PC-3 (cell line): ENCODE measurements around the gene TAOK3. TPM values are rescaled to one million over a fixed set of nuclear protein-coding genes. Genes with fewer than 3 reads are reported as not detected.
A peak's percentile ranks its signal among the peaks of the same experiment; 100 is the strongest.

Experiments used
- ATAC-seq: fragments of 200-7000 bp; cut with Tn5 transposase; 2 replicates; pipeline ENCODE4 v1.9.1; 2020; ENCODE audit warnings: mild to moderate bottlenecking, moderate library complexity
- BruUV-seq: library from RNA; stranded (reverse); fragments of 400-500 nt; replicated peaks from 2 replicates; lab custom pipeline; 2021; lab: Mats Ljungman, UMichigan
- CTCF ChIA-PET: fragments of 300-600 bp; sonication (Branson Sonifier 250); formaldehyde crosslinking; loops from one replicate; lab custom pipeline; 2022; ENCODE audit warnings: antibody characterized with exemption; lab: Charles Lee
- POLR2A ChIA-PET: fragments of 300-600 bp; sonication (Branson Sonifier 250); formaldehyde crosslinking; loops from one replicate; lab custom pipeline; 2022; ENCODE audit warnings: antibody characterized with exemption; ENCODE audit not compliant: unreplicated experiment; lab: Charles Lee
- DNase-seq: peaks from one replicate; pipeline ENCODE4 v3.0.0-alpha.2; 2015
- H2AFZ ChIP-seq: fragments of 300-600 bp; sonication (generic); 2 replicates; pipeline ENCODE4 v1.6.0; 2016; ENCODE audit warnings: antibody characterized with exemption, low read length
- H3F3A ChIP-seq: fragments of 300-600 bp; sonication (generic); one replicate; pipeline ENCODE4 v1.6.0; 2017; ENCODE audit warnings: antibody characterized with exemption, low read length, control low read depth, mild to moderate bottlenecking; ENCODE audit not compliant: unreplicated experiment
- H3K27ac ChIP-seq: fragments of 300-600 bp; sonication (generic); 2 replicates; pipeline ENCODE4 v1.5.1; 2016; ENCODE audit warnings: mild to moderate bottlenecking, low read length
- H3K27me3 ChIP-seq: fragments of 300-600 bp; sonication (generic); 2 replicates; pipeline ENCODE4 v1.6.1; 2016; ENCODE audit warnings: low read length, mixed read lengths
- H3K36me3 ChIP-seq: fragments of 300-600 bp; sonication (generic); 2 replicates; pipeline ENCODE4 v1.6.1; 2016; ENCODE audit warnings: low read depth, mixed run types, low read length, mixed read lengths
- H3K4me1 ChIP-seq: fragments of 300-600 bp; sonication (generic); 2 replicates; pipeline ENCODE4 v1.5.1; 2016; ENCODE audit warnings: low read length; ENCODE audit not compliant: insufficient read depth
- H3K4me2 ChIP-seq: fragments of 300-600 bp; sonication (generic); 2 replicates; pipeline ENCODE4 v1.6.0; 2016; ENCODE audit warnings: low read length
- H3K4me3 ChIP-seq: fragments of 300-600 bp; sonication (generic); 2 replicates; pipeline ENCODE4 v1.5.1; 2016; ENCODE audit warnings: mild to moderate bottlenecking, low read length, mixed read lengths
- H3K79me2 ChIP-seq: fragments of 300-600 bp; sonication (generic); 2 replicates; pipeline ENCODE4 v1.6.1; 2017; ENCODE audit warnings: low read length, mixed read lengths
- H3K9ac ChIP-seq: fragments of 300-600 bp; sonication (generic); 2 replicates; pipeline ENCODE4 v1.6.0; 2016; ENCODE audit warnings: mild to moderate bottlenecking, low read length
- H3K9me2 ChIP-seq: fragments of 300-600 bp; sonication (generic); replicated peaks from 2 replicates; pipeline ENCODE4 v1.6.1; 2016; ENCODE audit warnings: mixed run types, low read length, mixed read lengths
- H3K9me3 ChIP-seq: fragments of 300-600 bp; sonication (generic); 2 replicates; pipeline ENCODE4 v1.6.1; 2016; ENCODE audit warnings: low read length, mixed read lengths
- H4K20me1 ChIP-seq: fragments of 300-600 bp; sonication (generic); 2 replicates; pipeline ENCODE4 v1.6.1; 2016; ENCODE audit warnings: low read length, mixed read lengths
- EZH2 ChIP-seq: fragments of 300-600 bp; sonication (generic); IDR thresholded peaks from one replicate; pipeline ENCODE4 v1.6.1; 2017; ENCODE audit warnings: antibody characterized with exemption, mild to moderate bottlenecking, low read length; ENCODE audit not compliant: unreplicated experiment
- EZH2phosphoT487 ChIP-seq: fragments of 300-600 bp; sonication (generic); IDR thresholded peaks from 2 replicates; pipeline ENCODE4 v1.6.1; 2018; ENCODE audit warnings: mild to moderate bottlenecking, antibody characterized with exemption, low read length, borderline replicate concordance
- intact Hi-C: fragments of 100-400 bp; cut with micrococcal nuclease; formaldehyde crosslinking; loops from 2 replicates; pipeline ENCODE4 v1.9.0; 2023
- total RNA-seq: library from RNA; depleted of rRNA; stranded (reverse); fragments of >200 nt; gene quantifications from 2 replicates; pipeline ENCODE4 v1.2.3, GENCODE V29; 2014
- TF ChIP-seq, protein P1 (sequence below): fragments of 300-600 bp; sonication (generic); conservative IDR thresholded peaks from 2 replicates; pipeline ENCODE4 v1.5.1; 2017; ENCODE audit warnings: antibody characterized with exemption, low read depth, mild to moderate bottlenecking, low read length

TAOK3 gene
- total RNA-seq, 1 experiment from 2014 or later = 27.9 TPM

DNA sequence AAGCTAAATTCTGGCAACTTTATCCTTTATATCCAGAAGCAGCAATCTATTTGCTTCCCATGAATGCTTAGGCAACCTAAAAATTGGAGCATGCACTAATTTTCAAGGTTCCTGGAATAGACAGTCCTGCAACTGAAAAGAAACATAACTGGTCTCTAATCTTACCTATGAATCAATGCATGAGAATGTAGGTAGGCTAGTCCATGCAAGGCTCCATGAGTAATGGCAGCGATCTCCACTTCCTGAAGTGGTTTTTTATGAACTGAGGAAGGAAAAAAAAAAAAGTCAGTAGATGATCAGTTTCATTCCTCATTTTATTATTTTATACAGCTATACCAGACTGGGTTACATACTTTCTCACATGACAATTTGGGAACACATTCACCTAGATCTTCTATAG, 134.8 kb downstream of the TAOK3 start:
- Histone ChIP-seq H3K9ac (no peak overlapping the region), H3K4me3 (0 out of 2 replicates have a peak overlapping the region, but pooled peaks have one; percentile 9), H3K9me3 (no peaks in the 10 kb centered on the region), H3K9me2 (no peaks in the 10 kb centered on the region), H3K36me3 (0 out of 2 replicates have a peak, but pooled peaks cover 4% of the 10 kb centered on the region), H2AFZ (no peak overlapping the region), H3F3A (no peaks in the 10 kb centered on the region), H4K20me1 (no peaks in the 10 kb centered on the region), H3K79me2 (no peaks in the 10 kb centered on the region), H3K27ac (peak overlapping the region; percentile 9), H3K27me3 (no peaks in the 10 kb centered on the region), H3K4me1 (peaks cover 19% of the 10 kb centered on the region), H3K4me2 (peak overlapping the region; percentile 36)
- ChIA-PET CTCF (interaction anchor here (0.9 kb wide), 1 partner anchor 139 kb away, joined by 3 read pairs; the partner anchor contains the start of gene SUDS3), POLR2A (no interaction called here)
- no peak for TF ChIP-seq EZH2phosphoT487
- TF ChIP-seq EZH2 = no peak
- TF ChIP-seq, protein P1, sequence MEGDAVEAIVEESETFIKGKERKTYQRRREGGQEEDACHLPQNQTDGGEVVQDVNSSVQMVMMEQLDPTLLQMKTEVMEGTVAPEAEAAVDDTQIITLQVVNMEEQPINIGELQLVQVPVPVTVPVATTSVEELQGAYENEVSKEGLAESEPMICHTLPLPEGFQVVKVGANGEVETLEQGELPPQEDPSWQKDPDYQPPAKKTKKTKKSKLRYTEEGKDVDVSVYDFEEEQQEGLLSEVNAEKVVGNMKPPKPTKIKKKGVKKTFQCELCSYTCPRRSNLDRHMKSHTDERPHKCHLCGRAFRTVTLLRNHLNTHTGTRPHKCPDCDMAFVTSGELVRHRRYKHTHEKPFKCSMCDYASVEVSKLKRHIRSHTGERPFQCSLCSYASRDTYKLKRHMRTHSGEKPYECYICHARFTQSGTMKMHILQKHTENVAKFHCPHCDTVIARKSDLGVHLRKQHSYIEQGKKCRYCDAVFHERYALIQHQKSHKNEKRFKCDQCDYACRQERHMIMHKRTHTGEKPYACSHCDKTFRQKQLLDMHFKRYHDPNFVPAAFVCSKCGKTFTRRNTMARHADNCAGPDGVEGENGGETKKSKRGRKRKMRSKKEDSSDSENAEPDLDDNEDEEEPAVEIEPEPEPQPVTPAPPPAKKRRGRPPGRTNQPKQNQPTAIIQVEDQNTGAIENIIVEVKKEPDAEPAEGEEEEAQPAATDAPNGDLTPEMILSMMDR = no peak
- no TSS peak for BruUV-seq
- intact Hi-C loops = no loop called here
- ATAC-seq (peak; percentile 88), DNase-seq (peak; percentile 91)

DNA sequence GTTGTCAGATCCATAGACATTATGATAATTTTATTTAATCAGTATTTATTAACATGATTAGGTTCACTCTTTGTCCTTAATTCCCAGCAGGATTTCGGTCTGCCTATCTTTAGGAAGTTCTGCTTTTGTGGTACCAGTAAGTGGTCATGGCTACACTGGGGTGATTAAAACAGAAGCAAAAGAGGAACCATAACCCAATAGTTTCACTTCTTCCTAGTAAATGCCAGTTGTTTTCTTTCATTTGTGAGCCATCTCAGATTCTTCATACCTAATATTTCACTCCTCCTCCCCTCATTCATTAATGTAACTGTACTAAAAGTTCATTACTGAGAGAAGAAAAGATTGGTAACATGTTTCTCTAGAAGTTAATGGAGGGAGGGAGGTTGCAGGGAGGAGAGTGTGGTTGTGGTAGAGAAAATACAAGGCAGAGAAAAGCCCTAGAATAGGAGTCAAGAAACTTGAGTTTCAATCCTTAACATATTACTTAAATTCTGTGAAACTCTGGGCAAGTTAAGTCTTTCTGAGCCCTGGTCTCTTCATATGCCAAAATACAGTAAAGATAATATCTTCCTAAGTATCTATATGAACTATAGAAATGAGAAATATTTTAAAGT, 135.5 kb downstream of the TAOK3 start:
- ChIA-PET POLR2A (no interaction called here), CTCF (no interaction called here)
- Histone ChIP-seq H3K9me3 (no peaks in the 10 kb centered on the region), H3F3A (no peaks in the 10 kb centered on the region), H3K27me3 (no peaks in the 10 kb centered on the region), H3K79me2 (no peaks in the 10 kb centered on the region), H4K20me1 (no peaks in the 10 kb centered on the region), H3K36me3 (0 out of 2 replicates have a peak, but pooled peaks cover 4% of the 10 kb centered on the region), H3K9me2 (no peaks in the 10 kb centered on the region), H3K4me3 (no peak overlapping the region), H2AFZ (no peak overlapping the region), H3K9ac (no peak overlapping the region), H3K4me1 (peaks cover 19% of the 10 kb centered on the region), H3K27ac (no peak overlapping the region), H3K4me2 (no peak overlapping the region)
- TF ChIP-seq, protein P1 = no peak
- no peak for TF ChIP-seq EZH2
- TF ChIP-seq EZH2phosphoT487 = no peak
- DNase-seq = no peak
- intact Hi-C loops = no loop called here
- no peak for ATAC-seq
- no TSS peak for BruUV-seq

DNA sequence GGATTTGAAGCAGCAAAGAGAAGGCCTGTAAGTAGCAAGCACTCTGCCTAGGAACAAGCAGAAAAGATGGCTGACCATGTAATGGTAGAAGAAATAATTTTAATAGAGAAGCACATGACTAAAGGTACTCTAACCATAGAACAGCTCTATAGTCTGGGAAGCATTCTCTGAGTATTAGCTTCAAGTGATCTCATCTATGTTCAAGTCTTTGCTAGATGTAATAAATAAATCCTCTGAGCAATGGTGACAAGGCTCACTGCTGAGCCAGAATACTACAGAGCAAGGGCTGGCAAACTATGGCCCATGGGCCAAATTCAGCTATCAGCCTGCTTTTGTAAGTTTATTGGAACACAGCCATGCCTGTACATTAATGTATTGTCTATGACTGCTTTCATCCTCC, 152.0 kb downstream of the TAOK3 start:
- no peak overlapping the region for H3K4me2 ChIP-seq
- no peaks in the 10 kb centered on the region for H3K79me2 ChIP-seq
- no TSS peak for BruUV-seq
- intact Hi-C loops = no loop called here
- H3K9me3 ChIP-seq = no peaks in the 10 kb centered on the region
- DNase-seq = no peak
- H3F3A ChIP-seq = no peaks in the 10 kb centered on the region
- ChIA-PET POLR2A (no interaction called here), CTCF (interaction anchor here (0.6 kb wide), 1 partner anchor 99 kb away, joined by 3 read pairs; no protein-coding TSS in a partner anchor)
- H3K27ac ChIP-seq = no peak overlapping the region
- H3K9me2 ChIP-seq = no peaks in the 10 kb centered on the region
- H3K9ac ChIP-seq = no peak overlapping the region
- TF ChIP-seq EZH2 (no peak), EZH2phosphoT487 (no peak)
- TF ChIP-seq, protein P1 = no peak
- no peak for ATAC-seq
- H4K20me1 ChIP-seq = no peaks in the 10 kb centered on the region
- H3K4me3 ChIP-seq = no peak overlapping the region
- H3K4me1 ChIP-seq = no peaks in the 10 kb centered on the region
- no peaks in the 10 kb centered on the region for H3K36me3 ChIP-seq
- no peak overlapping the region for H2AFZ ChIP-seq
- no peaks in the 10 kb centered on the region for H3K27me3 ChIP-seq
